B cell (primary cell): ENCODE data around the gene RAC2. TPM values are rescaled to one million over a fixed set of nuclear protein-coding genes. Genes with fewer than 3 reads are reported as not detected.

Experiments used
- ATAC-seq: fragments of 200-7000 bp; cut with Tn5 transposase; one replicate; pipeline ENCODE4 v1.10.0; 2021; ENCODE audit warnings: low read depth, mild to moderate bottlenecking, moderate number of reproducible peaks, moderate library complexity
- CTCF ChIA-PET: fragments of 350-600 bp; sonication (Branson Sonifier 250); formaldehyde crosslinking; loops from one replicate; lab custom pipeline; 2021; ENCODE audit warnings: antibody characterized with exemption, inconsistent platforms; lab: Charles Lee
- POLR2A ChIA-PET: fragments of 350-600 bp; sonication (Branson Sonifier 250); formaldehyde crosslinking; loops from one replicate; lab custom pipeline; 2021; ENCODE audit warnings: antibody characterized with exemption; lab: Charles Lee
- DNase-seq: peaks from one replicate; pipeline ENCODE4 v3.0.0; 2013
- H2AFZ ChIP-seq: 2 replicates; pipeline ENCODE4 v1.6.1; 2012; ENCODE audit warnings: mild to moderate bottlenecking, low read depth, low read length; ENCODE audit not compliant: insufficient read depth, poor library complexity, severe bottlenecking
- H3K27ac ChIP-seq, 2 donors: 1 replicate in 1 of 2; 2 replicates in 1 of 2; pipeline ENCODE4 v1.5.1; 2012 to 2013; ENCODE audit warnings: low read length in 2 of 2, mild to moderate bottlenecking in 2 of 2, moderate library complexity in 1 of 2
- H3K27me3 ChIP-seq, 4 experiments: fragments of 200-600 bp in 1 of 4; sonication (generic) in 1 of 4; replicated peaks in 1 of 4; 1 replicate in 2 of 4; 2 replicates in 2 of 4; pipeline versions ENCODE4 v1.6.1 to v1.7.0; 2013 to 2016; ENCODE audit warnings: low read length in 3 of 4, mild to moderate bottlenecking in 2 of 4, mixed read lengths in 1 of 4, moderate library complexity in 1 of 4; ENCODE audit not compliant: insufficient read depth in 4 of 4, control insufficient read depth in 3 of 4; ENCODE audit errors: control extremely low read depth in 1 of 4
- H3K36me3 ChIP-seq, 2 experiments: replicated peaks in 1 of 2; 1 replicate in 1 of 2; 2 replicates in 1 of 2; pipeline versions ENCODE4 v1.6.1 to v1.7.1; 2013; ENCODE audit warnings: low read length in 1 of 2; ENCODE audit not compliant: insufficient read depth in 2 of 2, control insufficient read depth in 1 of 2; ENCODE audit errors: control extremely low read depth in 1 of 2, extremely low read depth in 1 of 2
- H3K4me1 ChIP-seq, 2 donors: fragments of 200-600 bp in 1 of 2; sonication (generic) in 1 of 2; 1 replicate in 1 of 2; 2 replicates in 1 of 2; pipeline versions ENCODE4 v1.5.1 to v1.6.1; 2013 to 2017; ENCODE audit warnings: low read length in 2 of 2; ENCODE audit not compliant: control insufficient read depth in 2 of 2, insufficient read depth in 2 of 2
- H3K4me2 ChIP-seq: replicated peaks from 2 replicates; pipeline ENCODE3; 2012; ENCODE audit warnings: mild to moderate bottlenecking, low read depth, low read length; ENCODE audit not compliant: poor library complexity, severe bottlenecking
- H3K4me3 ChIP-seq, 5 experiments: fragments of 200-600 bp in 1 of 5; sonication (generic) in 1 of 5; 1 replicate in 3 of 5; 2 replicates in 2 of 5; pipeline versions ENCODE4 v1.5.1 to v1.7.0; 2011 to 2016; ENCODE audit warnings: low read length in 4 of 5, mild to moderate bottlenecking in 4 of 5, low read depth in 2 of 5, control low read depth in 1 of 5, moderate library complexity in 1 of 5; ENCODE audit not compliant: insufficient read depth in 1 of 5; ENCODE audit errors: control extremely low read depth in 1 of 5, extremely low read depth in 1 of 5
- H3K79me2 ChIP-seq: fragments of 200-600 bp; sonication (generic); one replicate; pipeline ENCODE4 v1.6.0; 2016; ENCODE audit warnings: low read length; ENCODE audit not compliant: control insufficient read depth, insufficient read depth
- H3K9ac ChIP-seq: fragments of 200-600 bp; sonication (generic); 2 replicates; pipeline ENCODE4 v1.6.1; 2017; ENCODE audit warnings: mild to moderate bottlenecking, low read length, moderate library complexity
- H3K9me3 ChIP-seq, 3 donors: one replicate each; pipeline versions ENCODE4 v1.6.1 to v1.7.1; 2013; ENCODE audit warnings: low read length in 2 of 3; ENCODE audit not compliant: control insufficient read depth in 2 of 3, insufficient read depth in 1 of 3; ENCODE audit errors: control extremely low read depth in 1 of 3
- H4K20me1 ChIP-seq: 2 replicates; pipeline ENCODE4 v1.6.0; 2012; ENCODE audit warnings: mild to moderate bottlenecking, low read length; ENCODE audit not compliant: insufficient read depth, control insufficient read depth, poor library complexity, severe bottlenecking
- H3K27ac Mint-ChIP-seq: one replicate; pipeline ENCODE4 v1.8.0; 2021; ENCODE audit warnings: mixed read lengths
- H3K27me3 Mint-ChIP-seq: one replicate; pipeline ENCODE4 v1.8.0; 2021; ENCODE audit warnings: mixed read lengths
- H3K4me1 Mint-ChIP-seq: one replicate; pipeline ENCODE4 v1.8.0; 2021; ENCODE audit warnings: mixed read lengths
- H3K4me3 Mint-ChIP-seq: one replicate; pipeline ENCODE4 v1.8.0; 2021; ENCODE audit warnings: mixed read lengths
- H3K9me3 Mint-ChIP-seq: one replicate; pipeline ENCODE4 v1.8.0; 2022; ENCODE audit warnings: mixed read lengths; ENCODE audit not compliant: insufficient read depth
- EZH2 ChIP-seq: IDR thresholded peaks from 2 replicates; pipeline ENCODE4 v1.6.1; 2012; ENCODE audit warnings: borderline replicate concordance, low read depth, mild to moderate bottlenecking, moderate library complexity, low read length; ENCODE audit not compliant: insufficient read depth, poor library complexity, severe bottlenecking
- WGBS: methylation state at CpG from one replicate; pipeline ENCODE4 v1.1.5; 2013; ENCODE audit warnings: missing lambda C conversion rate; ENCODE audit not compliant: insufficient coverage; 5-methylcytosine and 5-hydroxymethylcytosine counted together
- intact Hi-C: fragments of 100-400 bp; cut with micrococcal nuclease; formaldehyde crosslinking; loops from one replicate; pipeline ENCODE4 v1.10.0; 2022
- polyA plus RNA-seq: library from polyadenylated mRNA; depleted of rRNA; stranded (reverse); fragments of >200 nt; gene quantifications from 2 replicates; pipeline ENCODE4 v1.2.3, GENCODE V29; 2012
- total RNA-seq, 2 donors: library from RNA; stranded (reverse); fragments of 120-200 nt in 1 of 2; gene quantifications; 1 replicate in 1 of 2; 2 replicates in 1 of 2; pipeline versions ENCODE4 v1.2.3 to v1.2.4, GENCODE V29; 2013 to 2022
- TF ChIP-seq, protein P1 (sequence below): fragments of 200-600 bp; IDR thresholded peaks from one replicate; pipeline ENCODE4 v1.8.0; 2022; ENCODE audit warnings: antibody characterized with exemption, mild to moderate bottlenecking

The RAC2 gene
- total and polyA plus RNA-seq, 2 donors (not counting 1 experiment from before 2014, with no cell fraction given) = 273 to 776 TPM

DNA sequence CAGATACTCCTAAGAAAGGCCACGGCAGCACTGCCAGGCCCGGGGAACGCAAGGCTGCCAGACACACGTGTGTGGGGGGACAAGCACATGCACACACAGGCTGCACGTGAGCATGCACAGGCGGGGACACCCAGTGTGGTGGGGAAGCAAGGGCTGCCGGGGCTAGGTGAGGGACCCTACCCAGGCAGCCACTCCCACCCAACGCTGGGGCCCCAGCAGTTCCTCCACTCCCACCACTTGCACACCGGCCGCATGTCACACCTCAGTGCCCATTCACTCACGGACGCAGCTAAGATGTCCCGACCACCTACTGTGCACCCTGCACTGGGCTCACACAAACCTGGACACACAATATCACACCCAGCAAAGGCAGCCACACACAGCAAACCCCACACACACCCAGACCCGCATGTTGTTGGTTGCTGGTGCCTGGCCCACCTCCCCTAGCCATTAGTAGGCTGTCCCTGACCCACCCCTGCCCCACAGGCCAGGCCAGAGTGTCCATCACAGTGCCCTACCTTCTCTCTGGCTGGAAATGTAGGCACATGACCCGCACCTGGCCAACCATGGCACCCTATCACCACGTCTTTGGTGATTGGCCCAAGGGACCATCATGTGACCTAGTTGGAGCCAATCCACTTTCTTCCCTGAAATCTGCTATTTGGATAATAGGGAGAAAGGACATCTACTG, 40.6 kb downstream of the RAC2 start:
- ChIA-PET POLR2A (no interaction called here), CTCF (interaction anchor here (1.6 kb wide), 1 partner anchor 57 kb away, joined by 4 read pairs; no protein-coding TSS in a partner anchor)
- TF ChIP-seq, protein P1, sequence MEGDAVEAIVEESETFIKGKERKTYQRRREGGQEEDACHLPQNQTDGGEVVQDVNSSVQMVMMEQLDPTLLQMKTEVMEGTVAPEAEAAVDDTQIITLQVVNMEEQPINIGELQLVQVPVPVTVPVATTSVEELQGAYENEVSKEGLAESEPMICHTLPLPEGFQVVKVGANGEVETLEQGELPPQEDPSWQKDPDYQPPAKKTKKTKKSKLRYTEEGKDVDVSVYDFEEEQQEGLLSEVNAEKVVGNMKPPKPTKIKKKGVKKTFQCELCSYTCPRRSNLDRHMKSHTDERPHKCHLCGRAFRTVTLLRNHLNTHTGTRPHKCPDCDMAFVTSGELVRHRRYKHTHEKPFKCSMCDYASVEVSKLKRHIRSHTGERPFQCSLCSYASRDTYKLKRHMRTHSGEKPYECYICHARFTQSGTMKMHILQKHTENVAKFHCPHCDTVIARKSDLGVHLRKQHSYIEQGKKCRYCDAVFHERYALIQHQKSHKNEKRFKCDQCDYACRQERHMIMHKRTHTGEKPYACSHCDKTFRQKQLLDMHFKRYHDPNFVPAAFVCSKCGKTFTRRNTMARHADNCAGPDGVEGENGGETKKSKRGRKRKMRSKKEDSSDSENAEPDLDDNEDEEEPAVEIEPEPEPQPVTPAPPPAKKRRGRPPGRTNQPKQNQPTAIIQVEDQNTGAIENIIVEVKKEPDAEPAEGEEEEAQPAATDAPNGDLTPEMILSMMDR = no peak
- TF ChIP-seq EZH2 = no peak
- no peak overlapping the region for H3K4me3 ChIP-seq
- H4K20me1 ChIP-seq = no peaks in the 10 kb centered on the region
- H3K27me3 ChIP-seq = no peaks in the 10 kb centered on the region
- no peaks in the 10 kb centered on the region for H3K9me3 ChIP-seq
- no peak overlapping the region for H3K4me2 ChIP-seq
- H3K9ac ChIP-seq = no peak overlapping the region
- 91% methylated on average over 15 of the region's 16 CpGs for WGBS
- H3K4me3 Mint-ChIP-seq = no peak overlapping the region
- no peak for DNase-seq
- intact Hi-C loops = no loop called here
- no peaks in the 10 kb centered on the region for H3K36me3 ChIP-seq
- H3K4me1 Mint-ChIP-seq = peaks cover 20% of the 10 kb centered on the region
- H3K27ac Mint-ChIP-seq = peak overlapping the region; percentile 37
- no peaks in the 10 kb centered on the region for H3K27me3 Mint-ChIP-seq
- no peak overlapping the region for H3K27ac ChIP-seq
- H3K9me3 Mint-ChIP-seq = no peaks in the 10 kb centered on the region
- no peaks in the 10 kb centered on the region for H3K79me2 ChIP-seq
- ATAC-seq = no peak
- H2AFZ ChIP-seq = no peak overlapping the region
- peaks cover 14 to 26% of the 10 kb centered on the region in 2 donors for H3K4me1 ChIP-seq

DNA sequence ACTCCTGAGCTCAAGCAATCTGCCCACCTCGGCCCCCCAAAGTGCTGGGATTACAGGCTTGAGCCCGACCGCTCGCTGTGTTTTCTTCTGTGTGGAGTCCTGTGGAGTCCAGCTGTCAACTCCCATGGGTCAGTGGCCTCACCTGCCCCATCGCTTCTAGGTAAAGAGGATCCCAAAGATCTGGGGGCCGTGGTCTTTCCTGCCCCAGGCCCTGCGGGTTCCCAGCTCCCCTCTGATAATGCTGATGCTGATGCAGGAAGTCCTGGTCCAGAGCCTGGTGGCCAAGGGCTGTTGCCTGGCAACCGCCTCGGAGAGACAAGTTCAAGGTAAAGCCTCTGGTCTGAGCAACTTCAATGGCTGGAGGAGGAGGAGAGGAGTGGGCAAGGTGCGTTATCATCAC, 41.4 kb downstream of the RAC2 start:
- Histone ChIP-seq H3K79me2 (peaks cover 5% of the 10 kb centered on the region), H2AFZ (no peak overlapping the region), H3K4me3 (no peak overlapping the region), H3K9ac (no peak overlapping the region), H3K27me3 (no peaks in the 10 kb centered on the region), H3K27ac (no peak overlapping the region), H3K36me3 (no peaks in the 10 kb centered on the region), H4K20me1 (no peaks in the 10 kb centered on the region), H3K4me2 (no peak overlapping the region), H3K9me3 (no peaks in the 10 kb centered on the region), H3K4me1 (peaks cover 21 to 34% of the 10 kb centered on the region in 2 donors)
- ChIA-PET POLR2A (interaction anchor here (0.8 kb wide), 1 partner anchor 21 kb away, joined by 3 read pairs; no protein-coding TSS in a partner anchor), CTCF (interaction anchor here (0.8 to 7.3 kb wide), 4 partner anchors 12 to 58 kb away, joined by 3 to 119 read pairs (median 4); no protein-coding TSS in a partner anchor)
- no peaks in the 10 kb centered on the region for H3K9me3 Mint-ChIP-seq
- WGBS = 98% methylated on average over 7 of the region's 10 CpGs
- no peak for TF ChIP-seq EZH2
- TF ChIP-seq, protein P1 = no peak
- peaks cover 27% of the 10 kb centered on the region for H3K4me1 Mint-ChIP-seq
- no peak for DNase-seq
- no peak for ATAC-seq
- H3K4me3 Mint-ChIP-seq = no peak overlapping the region
- H3K27ac Mint-ChIP-seq = no peak overlapping the region
- intact Hi-C loops = no loop called here
- H3K27me3 Mint-ChIP-seq = no peaks in the 10 kb centered on the region
